Uterus (tissue), 4 donors: Measurements from ENCODE around the gene PCSK7. TPM values are rescaled to one million over a fixed set of nuclear protein-coding genes. Genes with fewer than 3 reads are reported as not detected.

Source experiments
- DNase-seq, 2 donors: peaks; one replicate each; pipeline ENCODE4 v3.0.0-alpha.2; 2019 to 2020
- H3K27ac ChIP-seq, 2 donors: fragments of 200-600 bp; sonication (generic); 1 replicate in 1 of 2; 2 replicates in 1 of 2; pipeline ENCODE4 v1.5.1; 2016 to 2018
- H3K27me3 ChIP-seq, 2 donors: fragments of 200-600 bp; sonication (generic); one replicate each; pipeline ENCODE4 v1.5.1; 2018 to 2019; ENCODE audit warnings: control low read depth in 1 of 2
- H3K36me3 ChIP-seq, 2 donors: fragments of 200-600 bp; sonication (generic); one replicate each; pipeline ENCODE4 v1.5.1; 2019; ENCODE audit warnings: control low read depth in 1 of 2
- H3K4me1 ChIP-seq, 2 donors: fragments of 200-600 bp; sonication (generic); one replicate each; pipeline ENCODE4 v1.5.1; 2018 to 2019; ENCODE audit warnings: control low read depth in 1 of 2
- H3K4me3 ChIP-seq, 2 donors: fragments of 200-600 bp; sonication (generic); 1 replicate in 1 of 2; 2 replicates in 1 of 2; pipeline ENCODE4 v1.5.1; 2018 to 2019; ENCODE audit warnings: mild to moderate bottlenecking in 1 of 2
- H3K9me3 ChIP-seq, 2 donors: fragments of 200-600 bp; sonication (generic); one replicate each; pipeline ENCODE4 v1.5.1; 2019; ENCODE audit warnings: control low read depth in 1 of 2
- POLR2A ChIP-seq, 2 donors: fragments of 450-650 bp; IDR thresholded peaks; one replicate each; pipeline ENCODE4 v1.6.1; 2016; ENCODE audit warnings: antibody characterized with exemption in 2 of 2, mild to moderate bottlenecking in 1 of 2, moderate library complexity in 1 of 2
- intact Hi-C: fragments of 100-400 bp; cut with DNase I; formaldehyde crosslinking; loops from one replicate; pipeline ENCODE4 v1.15.1; 2023; ENCODE audit warnings: low total_unique reads
- total RNA-seq, 4 donors: library from RNA; depleted of rRNA in 3 of 4; stranded (reverse); fragments of >200 nt in 3 of 4; gene quantifications; one replicate each; pipeline versions ENCODE4 v1.1.0 to v1.2.4, GENCODE V29; 2014 to 2023
- TF ChIP-seq, protein P1 (sequence below), 4 experiments: fragments of 200-600 bp in 2 of 4; fragments of 450-650 bp in 2 of 4; sonication (generic) in 2 of 4; IDR thresholded peaks; one replicate each; pipeline ENCODE4 v1.5.1; 2016 to 2019; ENCODE audit warnings: antibody characterized with exemption in 4 of 4, mild to moderate bottlenecking in 2 of 4, moderate library complexity in 1 of 4
- donor health status: DM: yes; HTN: yes; CAD: no.

Gene PCSK7
- total RNA-seq, 4 donors from 2014 or later, result 23.3 to 78.9 (median 35.3) TPM

DNA sequence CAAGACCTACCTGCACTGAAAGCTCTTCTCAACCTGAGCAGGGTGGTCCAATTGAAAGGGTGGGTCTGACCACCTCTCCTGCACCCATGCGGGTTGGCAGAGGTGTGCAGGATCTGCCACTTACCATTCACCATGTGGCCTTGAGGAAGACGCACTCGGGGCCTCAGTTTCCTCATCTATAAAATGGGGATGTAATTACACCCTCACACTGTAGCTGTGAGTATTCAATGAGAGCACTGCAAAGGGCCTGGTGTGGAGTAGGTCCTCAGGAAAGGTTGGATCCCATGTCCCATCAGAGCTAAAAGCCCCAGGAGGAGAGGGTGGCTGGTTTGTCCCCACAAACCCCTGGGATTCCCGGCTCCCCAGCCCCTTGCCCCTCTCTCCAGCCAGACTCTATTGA lies 33.3 kb downstream of the PCSK7 start:
- intact Hi-C loops, result no loop called here

DNA sequence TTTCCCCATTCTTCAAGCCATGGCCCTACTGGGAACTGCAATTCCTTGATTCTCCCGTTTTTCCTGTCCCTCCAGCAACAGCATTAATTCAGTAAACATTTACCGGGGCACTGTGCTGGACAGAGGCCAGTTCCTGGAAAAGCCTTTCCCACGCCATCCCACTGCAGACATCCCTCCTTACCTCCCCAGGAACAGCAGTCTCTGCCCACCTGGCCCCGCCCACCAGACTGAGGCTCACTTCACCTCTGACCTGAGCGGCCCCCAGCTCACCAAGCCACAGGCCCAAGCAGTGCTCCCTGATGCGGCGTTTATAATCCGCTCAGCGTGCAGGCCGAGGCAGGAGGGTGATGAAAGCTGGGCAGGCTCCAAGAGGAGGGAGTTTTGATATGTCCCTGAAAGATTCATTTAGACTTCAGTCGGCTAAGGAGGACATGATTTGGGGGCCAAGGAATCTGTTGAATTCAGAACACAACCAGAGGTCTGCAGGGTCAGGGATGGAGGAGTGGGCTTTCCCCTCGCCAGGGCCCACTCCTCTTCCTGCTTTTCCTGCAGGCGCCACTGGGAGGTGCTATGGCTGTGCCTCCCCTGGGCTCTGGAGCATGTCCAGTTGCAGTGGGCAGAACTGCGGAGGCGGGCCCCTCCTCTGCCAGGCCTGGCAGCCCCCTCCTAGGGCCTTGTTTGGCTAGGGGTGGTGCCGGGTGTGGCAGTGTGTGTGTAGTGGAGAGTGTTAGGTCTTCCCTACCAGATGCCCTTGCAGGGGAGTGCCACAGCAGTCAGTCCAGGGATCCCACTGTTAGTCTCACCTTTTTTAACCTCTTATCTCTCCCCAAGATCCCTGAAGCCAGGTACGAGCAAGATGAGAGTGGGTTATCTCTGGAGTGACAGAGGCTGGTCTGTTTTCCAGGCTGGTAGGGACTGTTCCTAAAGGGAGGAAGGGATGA lies 34.1 kb downstream of the PCSK7 start:
- peak overlapping the region; percentile 58 to 95 for H3K4me3 ChIP-seq
- H3K4me1 ChIP-seq, result no peaks in the 10 kb centered on the region
- no peaks in the 10 kb centered on the region for H3K36me3 ChIP-seq
- intact Hi-C loops, result no loop called here
- TF ChIP-seq POLR2A (IDR thresholded peaks at IDR 0.05), result peak; percentile 51 to 54
- TF ChIP-seq, protein P1, sequence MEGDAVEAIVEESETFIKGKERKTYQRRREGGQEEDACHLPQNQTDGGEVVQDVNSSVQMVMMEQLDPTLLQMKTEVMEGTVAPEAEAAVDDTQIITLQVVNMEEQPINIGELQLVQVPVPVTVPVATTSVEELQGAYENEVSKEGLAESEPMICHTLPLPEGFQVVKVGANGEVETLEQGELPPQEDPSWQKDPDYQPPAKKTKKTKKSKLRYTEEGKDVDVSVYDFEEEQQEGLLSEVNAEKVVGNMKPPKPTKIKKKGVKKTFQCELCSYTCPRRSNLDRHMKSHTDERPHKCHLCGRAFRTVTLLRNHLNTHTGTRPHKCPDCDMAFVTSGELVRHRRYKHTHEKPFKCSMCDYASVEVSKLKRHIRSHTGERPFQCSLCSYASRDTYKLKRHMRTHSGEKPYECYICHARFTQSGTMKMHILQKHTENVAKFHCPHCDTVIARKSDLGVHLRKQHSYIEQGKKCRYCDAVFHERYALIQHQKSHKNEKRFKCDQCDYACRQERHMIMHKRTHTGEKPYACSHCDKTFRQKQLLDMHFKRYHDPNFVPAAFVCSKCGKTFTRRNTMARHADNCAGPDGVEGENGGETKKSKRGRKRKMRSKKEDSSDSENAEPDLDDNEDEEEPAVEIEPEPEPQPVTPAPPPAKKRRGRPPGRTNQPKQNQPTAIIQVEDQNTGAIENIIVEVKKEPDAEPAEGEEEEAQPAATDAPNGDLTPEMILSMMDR (IDR thresholded peaks at IDR 0.05), result peak; percentile 71 to 78 (median 74)
- peak; percentile 84 to 86 for DNase-seq
- H3K9me3 ChIP-seq, result no peaks in the 10 kb centered on the region
- H3K27ac ChIP-seq, result peak overlapping the region; percentile 97 to 98
- H3K27me3 ChIP-seq, result no peaks in the 10 kb centered on the region

More for the DNA sequence above, 33.3 kb downstream of the PCSK7 start:
- TF ChIP-seq, protein P1 (IDR thresholded peaks at IDR 0.05), result no peak
- no peak for TF ChIP-seq POLR2A (IDR thresholded peaks at IDR 0.05)
- Histone ChIP-seq H3K27ac (peak overlapping the region; percentile 97 to 98), H3K4me3 (peak overlapping the region; percentile 58 to 95), H3K4me1 (no peaks in the 10 kb centered on the region), H3K27me3 (no peaks in the 10 kb centered on the region), H3K9me3 (no peaks in the 10 kb centered on the region), H3K36me3 (no peaks in the 10 kb centered on the region)
- no peak for DNase-seq

DNA sequence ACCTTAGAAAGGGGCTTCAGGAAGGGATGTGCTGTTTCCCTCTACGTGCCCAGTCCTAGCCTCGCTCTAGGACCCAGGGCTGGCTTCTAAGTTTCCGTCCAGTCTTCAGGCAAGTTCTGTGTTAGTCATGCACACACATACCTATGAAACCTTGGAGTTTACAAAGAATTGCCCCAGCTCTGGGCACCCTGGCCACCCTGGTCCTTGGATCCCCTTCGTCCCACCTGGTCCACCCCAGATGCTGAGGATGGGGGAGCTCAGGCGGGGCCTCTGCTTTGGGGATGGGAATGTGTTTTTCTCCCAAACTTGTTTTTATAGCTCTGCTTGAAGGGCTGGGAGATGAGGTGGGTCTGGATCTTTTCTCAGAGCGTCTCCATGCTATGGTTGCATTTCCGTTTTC lies 34.9 kb downstream of the PCSK7 start:
- Histone ChIP-seq H3K4me3 (no peak overlapping the region), H3K36me3 (no peaks in the 10 kb centered on the region), H3K9me3 (no peaks in the 10 kb centered on the region), H3K27ac (peak overlapping the region; percentile 97 to 98), H3K27me3 (no peaks in the 10 kb centered on the region), H3K4me1 (no peaks in the 10 kb centered on the region)
- DNase-seq, result peak in 1 of 2 donors; percentile 22
- intact Hi-C loops, result no loop called here
- no peak for TF ChIP-seq POLR2A (IDR thresholded peaks at IDR 0.05)
- TF ChIP-seq, protein P1 (IDR thresholded peaks at IDR 0.05), result no peak

DNA sequence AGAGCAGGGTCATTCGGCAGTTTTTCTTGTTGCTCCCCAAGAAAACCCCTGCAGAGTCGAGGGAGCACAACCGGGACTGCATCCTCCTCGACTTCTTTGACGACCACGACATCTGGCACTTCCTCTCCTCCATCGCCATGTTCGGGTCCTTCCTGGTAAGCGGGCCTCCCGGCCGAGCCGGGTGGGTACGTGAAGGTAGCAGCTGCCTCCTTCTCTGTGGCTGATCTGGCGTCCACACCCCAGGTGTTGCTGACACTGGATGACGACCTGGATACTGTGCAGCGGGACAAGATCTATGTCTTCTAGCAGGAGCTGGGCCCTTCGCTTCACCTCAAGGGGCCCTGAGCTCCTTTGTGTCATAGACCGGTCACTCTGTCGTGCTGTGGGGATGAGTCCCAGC lies 36.1 kb downstream of the PCSK7 start:
- DNase-seq, result peak in 1 of 2 donors; percentile 22
- intact Hi-C loops, result no loop called here
- Histone ChIP-seq H3K36me3 (no peaks in the 10 kb centered on the region), H3K4me1 (no peaks in the 10 kb centered on the region), H3K27me3 (no peaks in the 10 kb centered on the region), H3K27ac (no peak overlapping the region), H3K9me3 (no peaks in the 10 kb centered on the region), H3K4me3 (no peak overlapping the region)
- TF ChIP-seq POLR2A (IDR thresholded peaks at IDR 0.05), result no peak
- TF ChIP-seq, protein P1 (IDR thresholded peaks at IDR 0.05), result no peak

DNA sequence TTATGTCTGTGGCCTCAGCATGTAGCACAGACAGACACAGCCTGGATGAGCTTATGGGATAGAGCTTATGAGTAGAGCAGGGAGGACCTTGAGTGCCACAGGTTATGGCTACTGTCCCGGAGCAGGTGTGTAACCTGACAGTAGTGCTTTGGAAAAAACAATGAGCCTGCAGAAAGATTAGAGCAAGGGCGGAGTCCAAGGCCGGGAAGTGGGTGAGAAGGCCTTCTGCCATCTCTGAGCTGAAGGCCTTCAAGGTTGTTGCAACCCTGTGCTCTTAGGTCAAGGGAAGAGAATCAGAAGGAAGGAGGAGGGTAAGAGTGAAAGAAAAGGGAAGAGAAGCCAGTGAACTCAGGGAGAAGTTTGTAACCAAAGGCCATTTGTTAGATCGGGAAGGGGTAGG lies 36.6 kb downstream of the PCSK7 start:
- Histone ChIP-seq H3K27me3 (no peaks in the 10 kb centered on the region), H3K36me3 (no peaks in the 10 kb centered on the region), H3K4me3 (no peak overlapping the region), H3K9me3 (no peaks in the 10 kb centered on the region), H3K4me1 (no peaks in the 10 kb centered on the region), H3K27ac (no peak overlapping the region)
- TF ChIP-seq, protein P1 (IDR thresholded peaks at IDR 0.05), result no peak
- TF ChIP-seq POLR2A (IDR thresholded peaks at IDR 0.05), result no peak
- DNase-seq, result no peak
- intact Hi-C loops, result no loop called here
